Limb (tissue), 2 donors: ENCODE data around the gene RALGAPA2.
A peak's percentile ranks its signal among the peaks of the same experiment; 100 is the strongest.

Experiments
- DNase-seq, 2 donors: peaks; one replicate each; pipeline ENCODE4 v3.0.0-alpha.2; 2016; ENCODE audit errors: extremely low spot score in 2 of 2

RALGAPA2 gene

DNA sequence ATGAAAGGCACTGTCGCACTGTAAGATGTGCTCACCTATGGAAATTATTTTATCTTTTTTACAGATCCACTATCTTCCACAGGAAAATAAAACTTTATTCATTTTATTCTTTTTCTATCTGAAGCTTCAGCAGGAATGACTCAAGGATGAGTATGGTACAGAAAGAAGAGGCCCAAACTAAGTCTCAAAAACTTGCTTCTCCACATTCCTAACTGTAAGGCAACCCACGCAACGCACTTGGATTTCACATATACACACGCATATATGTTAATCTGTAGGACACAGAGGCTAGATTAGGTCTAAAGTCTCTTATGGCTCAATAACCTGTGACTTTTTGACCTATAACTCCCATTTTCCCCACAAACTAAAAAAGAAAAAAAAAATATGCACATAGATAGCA is 81.9 kb downstream of the RALGAPA2 start:
- no peak for DNase-seq

DNA sequence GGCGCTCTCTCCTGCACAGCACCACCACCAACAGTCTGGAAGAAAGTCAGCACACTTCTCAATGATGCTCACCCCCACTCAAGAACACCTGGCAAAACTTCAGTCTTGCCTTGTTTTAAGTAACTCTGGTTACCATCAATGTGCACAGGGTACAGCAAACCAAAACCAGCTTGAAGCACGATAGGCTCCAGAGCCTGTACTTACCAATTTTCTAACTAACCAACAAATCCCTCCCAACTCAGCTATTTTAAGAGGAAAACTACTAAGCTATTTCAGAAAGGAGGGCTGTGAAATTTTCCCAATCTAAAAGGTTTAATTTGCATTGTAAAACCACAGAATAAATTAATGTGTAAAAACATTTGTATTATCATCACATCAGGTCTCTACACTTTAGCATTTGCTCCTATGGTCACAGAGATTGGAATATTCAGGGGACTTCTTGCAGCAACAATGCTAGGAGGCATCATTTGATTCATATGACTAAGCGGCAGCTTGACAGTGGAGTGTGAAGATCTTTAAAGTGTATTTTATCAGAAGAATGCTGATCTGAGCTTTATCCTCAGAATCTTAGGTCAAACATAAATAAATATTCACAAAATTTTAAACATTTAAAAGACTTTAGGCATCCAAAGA is 82.8 kb downstream of the RALGAPA2 start:
- no peak for DNase-seq

DNA sequence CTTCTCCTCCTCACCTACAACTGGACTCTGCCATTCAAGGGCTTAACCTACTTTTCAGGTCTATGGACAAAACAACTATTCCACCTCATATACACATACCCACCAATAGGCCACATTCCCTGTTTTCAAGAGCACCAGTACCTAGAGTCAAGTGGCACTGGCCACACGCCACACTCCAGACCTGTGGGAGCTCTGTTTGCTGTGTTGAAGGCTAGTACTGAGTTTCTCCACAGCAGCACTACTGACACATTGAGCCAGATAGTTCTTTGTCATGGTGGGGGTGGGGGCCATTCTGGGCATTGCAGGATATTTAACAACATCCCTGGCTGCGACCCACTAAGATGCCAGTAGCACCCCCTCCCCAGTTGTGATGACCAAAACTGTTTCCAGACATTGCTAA is 84.1 kb downstream of the RALGAPA2 start:
- DNase-seq = no peak

DNA sequence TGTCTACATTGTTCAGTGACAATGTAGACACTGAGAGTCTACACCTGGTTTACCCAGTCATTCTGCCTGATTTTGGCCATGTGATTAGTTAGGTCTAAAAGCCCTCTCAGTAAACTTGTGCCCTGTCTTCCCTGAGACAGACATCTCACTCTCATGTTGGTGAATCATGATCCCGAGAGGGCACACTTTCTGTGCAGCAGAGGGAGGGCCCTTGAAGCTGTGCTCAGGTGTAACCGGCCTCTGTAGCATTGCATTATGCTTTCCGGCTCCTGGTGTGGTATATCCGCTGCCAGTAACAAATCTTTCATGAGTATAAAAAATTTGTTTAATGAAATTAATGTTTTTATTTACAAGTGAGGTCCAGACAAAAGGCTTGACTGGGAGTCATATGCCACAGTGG is 85.0 kb downstream of the RALGAPA2 start:
- no peak for DNase-seq

DNA sequence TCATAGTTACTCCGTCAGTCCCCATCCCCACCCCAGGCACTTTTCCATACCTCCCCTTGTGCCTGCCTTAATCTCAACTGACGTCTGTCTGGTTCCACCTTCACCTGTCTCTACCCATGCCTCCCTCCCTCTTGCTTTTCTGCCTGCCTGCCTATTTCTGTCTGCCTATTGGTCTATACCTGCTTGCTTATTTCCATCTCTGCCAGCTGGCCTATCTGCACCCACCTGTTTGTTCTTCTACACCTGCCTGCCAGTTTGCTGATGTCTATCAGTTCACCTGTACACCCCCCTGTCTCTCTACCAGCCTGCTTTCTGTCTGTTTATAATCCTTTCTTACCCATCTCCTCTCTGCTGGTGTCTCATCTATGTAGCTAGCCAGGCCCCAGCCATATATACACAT is 87.5 kb downstream of the RALGAPA2 start:
- DNase-seq = no peak

DNA sequence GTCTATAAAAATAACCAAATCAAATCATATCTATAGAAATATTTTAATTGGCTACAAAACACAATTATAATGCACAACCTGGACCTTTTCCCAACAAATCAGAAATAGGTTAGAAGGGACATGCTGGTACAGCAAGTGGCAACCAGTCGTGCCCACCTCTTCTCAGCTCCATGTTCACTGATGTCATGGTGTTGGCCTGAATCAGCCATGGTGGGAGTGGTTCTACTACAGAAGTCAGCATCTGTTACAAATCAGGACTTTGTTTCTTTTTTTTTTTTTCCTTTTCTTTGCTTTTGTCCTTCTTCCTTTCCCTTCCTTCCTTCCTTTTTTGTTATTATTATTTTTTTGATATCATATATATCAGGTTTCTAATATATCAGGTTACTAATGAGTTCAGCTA is 91.2 kb downstream of the RALGAPA2 start:
- no peak for DNase-seq

DNA sequence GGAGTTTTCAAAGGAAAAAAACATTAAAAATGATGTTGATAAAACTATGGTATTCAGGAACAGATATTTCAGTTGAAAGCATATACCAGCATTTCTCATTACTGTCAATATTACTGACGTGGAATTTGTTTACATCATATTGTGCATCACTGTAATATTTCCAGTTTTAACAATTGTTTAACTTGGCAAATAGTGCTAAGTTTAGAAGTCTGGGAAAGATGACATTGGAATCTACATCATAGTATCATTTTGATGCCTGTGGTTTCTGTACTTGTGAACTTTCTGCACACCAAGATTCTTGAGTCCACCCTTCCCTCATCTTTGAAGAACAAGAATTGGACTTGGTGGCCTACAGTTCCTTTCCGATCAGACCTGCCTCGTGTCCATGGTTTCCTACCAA is 98.1 kb downstream of the RALGAPA2 start:
- DNase-seq = no peak

DNA sequence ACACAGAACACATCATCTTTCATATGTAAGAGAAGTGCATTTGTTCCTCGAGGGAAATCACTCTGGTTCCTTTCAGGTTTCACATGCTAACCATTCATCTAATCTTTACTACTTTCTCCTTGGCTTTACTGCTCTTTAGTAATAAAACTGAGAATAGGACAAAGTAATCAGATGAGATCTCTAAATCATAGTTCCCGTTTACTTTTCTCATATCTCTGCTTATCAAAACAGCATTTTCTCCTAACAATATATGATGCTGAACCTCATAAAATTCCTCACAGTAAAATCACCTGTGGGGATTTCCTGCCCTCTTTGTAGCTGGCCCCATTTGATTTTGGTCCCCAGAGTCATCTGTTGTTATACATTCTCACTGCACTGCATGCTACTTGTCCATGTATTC is 100.2 kb downstream of the RALGAPA2 start:
- no peak for DNase-seq

DNA sequence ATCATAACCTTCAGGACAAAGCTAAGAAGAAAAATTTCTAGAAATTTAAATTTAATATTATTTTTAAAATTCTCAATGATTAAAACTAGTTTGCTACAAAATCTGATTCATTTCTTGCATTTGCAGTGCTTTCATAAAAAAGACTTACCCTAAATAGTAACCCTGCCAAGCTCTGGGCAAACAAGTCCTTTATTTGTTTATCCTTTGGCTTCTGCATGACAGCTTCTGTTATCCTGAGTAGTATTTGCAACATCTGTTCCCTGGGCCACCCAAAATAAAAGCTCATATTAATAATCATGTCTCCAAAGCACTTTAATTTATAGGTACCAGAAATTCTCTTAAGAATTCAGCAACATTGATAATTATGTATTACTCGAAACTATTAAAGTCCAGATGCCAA is 101.3 kb downstream of the RALGAPA2 start:
- no peak for DNase-seq

DNA sequence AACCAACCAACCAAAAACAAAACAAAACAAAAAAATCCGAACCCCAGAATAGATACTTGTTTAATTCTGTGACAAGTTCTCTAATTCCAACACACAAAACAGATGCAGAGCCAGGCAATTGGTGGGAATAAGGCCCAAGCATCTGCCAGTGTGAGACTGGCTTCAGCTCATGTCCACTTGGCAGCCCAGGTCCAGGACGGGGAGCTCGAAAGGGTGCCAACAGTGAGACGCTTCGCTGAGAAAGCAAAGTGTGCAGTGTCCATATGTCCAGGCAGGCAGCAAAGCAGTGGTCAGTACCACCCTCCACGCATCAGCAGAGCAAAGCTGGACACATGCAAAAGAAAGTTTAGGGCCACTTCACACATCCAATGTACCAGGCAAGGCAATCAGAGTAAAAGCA is 102.9 kb downstream of the RALGAPA2 start:
- no peak for DNase-seq

DNA sequence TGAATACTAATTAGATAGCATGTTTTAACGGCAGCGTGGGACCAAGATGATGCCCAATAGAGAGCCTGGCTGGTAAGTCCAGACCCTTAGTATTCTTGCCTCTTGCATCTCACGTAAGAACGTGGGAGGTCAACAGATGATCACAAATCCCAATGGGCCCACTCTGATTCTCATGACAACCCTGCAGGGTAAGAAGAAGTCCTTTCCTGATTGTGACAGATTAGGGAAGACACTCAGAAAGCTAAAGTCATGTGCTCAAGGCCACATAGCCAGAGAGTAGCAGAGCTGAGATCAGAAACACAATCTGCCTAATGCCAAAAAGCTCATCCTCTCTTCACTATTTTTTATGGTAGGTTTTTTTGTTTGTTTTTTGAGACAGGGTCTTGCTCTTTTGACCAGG is 103.8 kb downstream of the RALGAPA2 start:
- no peak for DNase-seq

DNA sequence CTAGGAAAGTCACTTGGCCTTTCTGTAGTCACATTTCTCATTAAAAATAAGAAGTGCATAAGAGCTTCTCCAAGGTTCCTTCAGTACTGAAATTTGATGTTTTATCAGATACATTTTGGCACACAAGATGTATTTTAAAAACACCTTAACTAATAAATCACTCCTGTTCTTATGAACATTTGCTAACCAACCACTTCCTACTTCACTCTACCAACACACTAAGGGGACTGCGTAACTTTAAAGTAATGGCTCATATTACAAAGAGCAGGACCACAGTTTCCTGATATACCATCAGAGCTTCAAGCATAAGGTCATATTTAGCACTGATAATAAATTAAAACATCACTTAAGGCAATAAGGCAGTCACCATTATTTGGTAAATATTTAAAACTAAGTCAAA is 104.4 kb downstream of the RALGAPA2 start:
- DNase-seq = no peak

DNA sequence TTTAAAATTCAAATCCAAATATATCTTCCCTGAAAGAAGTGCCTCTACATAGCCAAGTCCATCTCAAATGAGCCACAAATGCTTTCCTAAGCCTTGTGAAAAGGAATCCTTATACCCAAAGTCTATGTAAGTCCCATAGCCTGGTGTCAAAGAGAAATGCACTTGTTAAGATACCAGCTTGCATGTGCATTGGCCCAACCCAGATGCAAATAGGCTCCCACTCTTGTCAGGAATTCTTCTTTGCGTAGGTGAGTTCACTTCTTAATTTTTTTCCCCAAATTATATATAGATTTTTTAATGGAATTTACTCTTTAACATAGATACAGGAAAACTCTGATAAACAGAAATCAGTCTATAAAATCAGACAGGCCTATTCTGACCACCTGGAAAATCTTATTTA is 105.6 kb downstream of the RALGAPA2 start:
- DNase-seq = no peak

DNA sequence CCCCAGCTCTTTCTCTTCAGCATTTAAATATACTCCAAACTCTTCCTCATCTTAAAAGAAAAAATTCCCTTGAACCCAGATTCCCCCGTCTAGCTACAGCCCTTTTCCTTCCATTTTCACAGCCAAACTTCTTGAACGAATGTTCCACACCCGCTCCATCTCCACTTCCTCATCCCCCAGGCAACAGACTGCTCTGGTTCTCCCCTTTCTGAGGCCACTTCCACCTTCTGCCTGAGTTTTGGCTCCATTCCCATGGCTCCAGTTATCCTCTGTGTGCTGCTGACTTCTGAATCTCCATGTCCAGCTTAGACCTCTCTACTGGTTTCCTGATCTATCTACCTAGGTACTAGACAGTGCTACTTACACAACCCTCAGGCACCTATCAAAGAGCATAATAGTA is 106.4 kb downstream of the RALGAPA2 start:
- DNase-seq = no peak

DNA sequence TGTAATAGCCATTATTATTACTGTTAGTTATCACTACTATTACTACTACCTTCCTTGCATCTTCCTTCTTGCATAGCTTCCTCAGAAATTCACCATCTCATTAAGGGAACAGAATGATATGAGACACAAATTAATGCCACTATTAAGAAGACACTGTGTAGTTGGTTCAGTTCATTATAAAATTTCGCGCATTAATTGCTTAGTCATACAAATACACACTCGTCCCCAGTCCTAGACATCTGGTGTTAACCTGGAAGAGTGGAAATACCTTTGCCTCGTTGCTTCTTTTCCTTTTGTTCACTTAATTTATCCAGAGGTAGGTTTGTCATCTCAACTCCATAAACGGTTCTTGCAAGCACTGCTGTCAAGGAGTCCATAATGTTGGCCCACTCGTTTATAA is 107.5 kb downstream of the RALGAPA2 start:
- DNase-seq = no peak

DNA sequence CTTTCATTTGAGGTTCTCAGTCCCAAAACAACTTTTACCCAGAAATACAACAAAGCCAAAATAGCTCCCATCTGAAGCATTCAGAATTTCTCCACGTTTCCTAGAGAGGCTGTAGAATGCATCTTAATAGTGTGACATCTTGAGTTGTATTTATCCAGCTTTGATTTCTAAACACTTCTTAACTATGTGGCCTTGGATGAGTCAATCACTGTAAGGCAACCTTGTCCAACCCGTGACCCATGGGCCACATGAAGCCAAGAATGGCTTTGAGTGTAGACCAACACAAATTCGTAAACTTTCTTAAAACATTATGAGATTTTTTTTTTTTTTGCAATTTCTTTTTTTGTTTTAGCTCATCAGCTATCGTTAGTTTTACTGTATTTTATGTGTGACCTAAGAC is 108.1 kb downstream of the RALGAPA2 start:
- no peak for DNase-seq

DNA sequence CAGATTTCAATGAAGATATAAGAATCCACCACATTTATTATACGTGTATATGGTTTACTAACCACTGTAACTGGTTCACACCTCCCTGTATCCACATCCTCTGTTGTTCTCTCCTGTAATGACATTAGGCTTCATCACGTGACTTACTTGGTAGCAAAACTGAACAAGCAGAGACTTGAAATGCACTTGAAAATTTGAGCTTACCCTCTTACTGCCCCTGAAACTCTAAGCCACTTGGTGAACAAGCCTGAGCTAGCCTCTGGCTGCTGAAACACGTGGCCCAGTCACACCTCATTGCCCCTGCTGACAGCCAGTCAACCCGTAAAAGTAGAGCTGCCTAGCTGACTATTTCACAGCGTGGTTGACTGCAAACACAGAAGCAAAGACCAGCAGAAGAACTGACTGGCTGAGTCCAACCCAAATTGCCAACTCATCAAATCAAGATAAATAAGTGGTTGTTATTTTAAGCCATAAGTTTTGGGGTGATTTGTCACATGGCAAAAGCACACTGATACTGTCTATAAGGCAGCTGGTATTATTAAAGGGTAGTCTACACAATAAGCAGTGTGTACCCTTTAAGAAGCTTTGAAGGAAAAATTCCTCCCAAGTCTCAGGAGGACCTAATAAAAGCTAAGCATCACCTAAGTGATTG is 109.0 kb downstream of the RALGAPA2 start:
- no peak for DNase-seq

DNA sequence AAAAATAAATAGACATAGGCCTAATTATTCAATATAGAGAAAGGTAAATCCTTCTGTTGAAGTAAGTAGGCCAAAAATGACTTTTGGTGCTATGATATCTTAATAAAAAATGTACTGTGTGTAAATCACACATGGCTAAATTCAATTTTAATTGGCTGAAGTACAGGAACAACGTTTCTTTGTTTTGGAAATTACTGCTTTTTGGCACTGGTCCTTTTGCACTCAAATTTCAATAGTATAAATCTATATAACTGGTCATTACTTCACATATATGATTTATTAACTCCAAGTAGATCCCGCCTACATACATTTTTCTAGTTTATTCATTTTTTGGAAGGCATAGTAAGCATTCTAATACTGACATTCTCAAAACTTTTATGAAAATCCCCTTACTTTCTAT is 114.5 kb downstream of the RALGAPA2 start:
- DNase-seq = no peak

DNA sequence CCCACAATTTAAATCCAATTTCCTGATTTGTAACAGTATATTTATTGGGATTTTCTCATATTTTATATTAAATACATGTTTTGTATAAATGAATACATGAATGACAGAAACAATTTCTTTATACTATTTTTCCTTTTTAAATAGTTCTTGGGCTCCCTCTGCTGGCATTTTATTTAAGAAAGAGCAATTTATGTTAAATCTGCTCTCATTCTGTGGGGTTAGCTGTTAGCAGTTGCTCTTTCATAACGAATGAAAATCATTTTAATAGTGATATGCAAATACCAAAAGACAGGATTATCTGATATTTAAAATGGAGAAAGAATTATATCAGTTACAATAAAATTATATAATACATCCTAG is 118.3 kb downstream of the RALGAPA2 start:
- peak in 1 of 2 donors; percentile 42 for DNase-seq

DNA sequence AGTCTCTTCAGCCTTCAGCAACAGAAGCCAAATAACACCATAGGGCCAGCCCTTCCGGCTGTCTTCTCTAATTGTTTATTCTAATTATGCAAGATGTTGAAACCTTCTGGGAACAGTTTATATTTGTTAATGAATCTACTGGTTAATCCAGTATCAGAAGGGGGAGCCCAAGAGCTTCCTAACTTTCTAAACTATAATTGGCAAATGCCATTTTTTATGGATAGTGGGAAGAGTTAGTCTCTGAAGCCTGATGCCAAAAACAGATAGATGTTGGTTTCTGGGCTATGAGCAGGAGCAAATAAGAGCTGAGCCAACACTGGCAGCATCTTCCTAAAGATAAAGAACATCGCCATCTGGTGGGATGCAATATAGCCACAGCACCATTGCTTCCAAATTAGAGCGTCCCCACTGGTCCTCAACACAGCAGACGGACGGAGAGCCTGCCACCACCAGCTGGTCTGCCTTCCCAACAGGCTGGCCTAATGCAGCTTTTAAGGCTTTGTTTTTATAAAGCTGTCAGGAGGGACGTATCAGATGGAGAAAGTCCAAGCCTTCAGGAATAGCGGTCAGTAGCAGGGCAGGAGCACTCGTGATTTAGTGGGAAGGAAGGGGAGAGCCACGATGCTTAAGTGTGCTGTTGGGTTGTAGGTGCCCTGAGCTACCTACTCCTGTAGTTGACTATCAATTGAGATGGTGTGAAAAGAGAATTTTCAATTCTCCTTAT is 118.8 kb downstream of the RALGAPA2 start:
- DNase-seq = peak; percentile 31 to 53

DNA sequence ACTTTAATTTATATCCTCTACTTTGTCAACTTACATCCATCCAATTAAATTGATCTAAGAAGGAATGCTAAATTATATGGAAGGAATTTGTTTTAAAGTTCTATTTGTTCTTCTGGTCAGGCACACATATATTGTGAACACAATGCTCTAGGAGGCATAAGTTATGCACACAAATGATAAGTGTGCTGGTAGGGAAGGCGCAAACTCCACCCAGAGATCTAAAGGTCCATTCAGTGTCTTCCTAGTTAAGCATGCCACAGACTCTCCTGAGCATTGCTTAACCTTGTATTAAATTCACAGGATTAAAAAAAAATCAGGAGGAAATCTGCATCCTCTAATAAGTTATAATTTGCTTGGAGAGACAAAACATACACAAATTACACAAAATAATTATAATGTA is 127.3 kb downstream of the RALGAPA2 start:
- no peak for DNase-seq

DNA sequence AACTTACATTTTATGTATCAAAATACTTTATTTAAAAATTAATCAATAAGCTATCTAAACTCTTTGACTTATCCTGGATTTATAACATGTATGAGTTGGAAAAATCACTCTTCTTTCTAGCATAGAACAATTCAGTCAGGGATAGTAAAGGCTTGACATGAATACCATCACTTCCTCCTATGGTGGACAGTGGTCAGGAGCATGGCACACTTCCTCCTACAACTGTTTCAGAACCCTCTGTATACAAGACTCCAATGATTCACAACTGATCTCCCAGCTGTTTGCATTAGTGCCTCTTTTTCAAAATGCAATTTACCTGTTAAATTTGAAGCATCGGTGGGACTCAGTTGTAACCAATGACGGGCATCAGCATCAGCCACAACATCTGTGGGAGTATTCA is 129.7 kb downstream of the RALGAPA2 start:
- DNase-seq = no peak

DNA sequence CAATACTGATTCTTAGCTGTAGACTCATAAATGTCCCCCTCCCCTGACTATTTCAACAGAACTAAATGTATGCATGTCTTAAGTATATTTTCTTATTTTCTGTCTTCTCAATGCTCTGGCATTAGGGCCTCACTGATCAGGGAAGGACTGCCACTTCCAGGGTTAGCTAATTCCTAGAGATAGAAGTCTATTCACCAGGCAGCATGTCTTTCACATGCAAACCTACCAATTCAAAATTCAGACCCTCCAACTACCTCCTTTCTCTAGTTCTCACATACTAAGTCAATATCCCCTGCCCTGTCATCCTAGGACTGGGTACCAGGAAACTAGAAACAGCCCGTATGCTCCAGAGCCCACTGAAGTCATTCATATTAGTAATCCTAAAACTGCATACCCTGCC is 132.3 kb downstream of the RALGAPA2 start:
- DNase-seq = no peak
